ENCODE data around the gene YLPM1. TPM values are rescaled to one million over a fixed set of nuclear protein-coding genes. Genes with fewer than 3 reads are reported as not detected.

YLPM1 gene
- total RNA-seq, 1 donor from 2014 or later: 33.5 TPM

DNA sequence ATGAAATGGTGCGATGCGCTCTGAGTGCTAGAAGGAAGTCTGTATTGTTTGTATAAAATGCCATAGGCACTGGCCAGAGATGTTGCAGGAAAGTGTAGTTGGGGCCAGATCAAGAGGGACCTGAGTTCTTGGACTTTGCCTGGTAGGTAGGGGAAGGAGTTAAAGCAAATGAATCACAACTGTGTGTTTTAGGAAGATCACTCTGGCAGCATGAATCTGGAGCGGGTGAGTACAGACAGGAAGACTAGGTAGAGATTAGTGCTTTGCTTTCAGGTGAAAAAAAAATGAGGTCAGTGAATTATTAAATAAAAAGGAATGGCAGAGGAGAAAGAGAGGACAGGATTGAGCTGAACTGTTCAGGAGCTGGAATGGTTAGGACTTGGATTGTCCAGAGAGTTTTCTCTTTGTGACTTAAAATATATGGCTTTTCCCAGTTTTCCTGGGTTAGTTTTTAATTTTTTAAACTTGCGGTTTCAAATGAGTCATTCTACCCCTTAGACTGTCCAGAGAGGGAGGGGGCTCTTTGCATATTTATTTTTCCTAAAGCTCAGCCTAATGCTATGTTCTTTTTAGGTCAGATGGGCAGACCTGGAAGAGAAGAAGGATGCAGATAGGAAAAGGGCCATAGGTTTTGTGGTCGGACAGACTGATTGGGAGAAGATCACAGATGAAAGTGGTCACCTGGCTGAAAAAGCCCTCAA lies 71.7 kb downstream of the YLPM1 start:
- DNase-seq (ENCODE audit: low read depth): peak; percentile 16
- Histone ChIP-seq H3K27me3 (ENCODE audit: control insufficient read depth, insufficient read depth, low read length) (no peaks in the 10 kb centered on the region), H3K4me3 (ENCODE audit: low read depth, low read length) (no peak overlapping the region), H3K36me3 (ENCODE audit: control insufficient read depth, insufficient read depth, low read length) (no peaks in the 10 kb centered on the region)
- TF ChIP-seq, protein P1, sequence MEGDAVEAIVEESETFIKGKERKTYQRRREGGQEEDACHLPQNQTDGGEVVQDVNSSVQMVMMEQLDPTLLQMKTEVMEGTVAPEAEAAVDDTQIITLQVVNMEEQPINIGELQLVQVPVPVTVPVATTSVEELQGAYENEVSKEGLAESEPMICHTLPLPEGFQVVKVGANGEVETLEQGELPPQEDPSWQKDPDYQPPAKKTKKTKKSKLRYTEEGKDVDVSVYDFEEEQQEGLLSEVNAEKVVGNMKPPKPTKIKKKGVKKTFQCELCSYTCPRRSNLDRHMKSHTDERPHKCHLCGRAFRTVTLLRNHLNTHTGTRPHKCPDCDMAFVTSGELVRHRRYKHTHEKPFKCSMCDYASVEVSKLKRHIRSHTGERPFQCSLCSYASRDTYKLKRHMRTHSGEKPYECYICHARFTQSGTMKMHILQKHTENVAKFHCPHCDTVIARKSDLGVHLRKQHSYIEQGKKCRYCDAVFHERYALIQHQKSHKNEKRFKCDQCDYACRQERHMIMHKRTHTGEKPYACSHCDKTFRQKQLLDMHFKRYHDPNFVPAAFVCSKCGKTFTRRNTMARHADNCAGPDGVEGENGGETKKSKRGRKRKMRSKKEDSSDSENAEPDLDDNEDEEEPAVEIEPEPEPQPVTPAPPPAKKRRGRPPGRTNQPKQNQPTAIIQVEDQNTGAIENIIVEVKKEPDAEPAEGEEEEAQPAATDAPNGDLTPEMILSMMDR (IDR thresholded peaks at IDR 0.05; ENCODE audit: insufficient read depth, low read length, poor library complexity, severe bottlenecking): no peak

DNA sequence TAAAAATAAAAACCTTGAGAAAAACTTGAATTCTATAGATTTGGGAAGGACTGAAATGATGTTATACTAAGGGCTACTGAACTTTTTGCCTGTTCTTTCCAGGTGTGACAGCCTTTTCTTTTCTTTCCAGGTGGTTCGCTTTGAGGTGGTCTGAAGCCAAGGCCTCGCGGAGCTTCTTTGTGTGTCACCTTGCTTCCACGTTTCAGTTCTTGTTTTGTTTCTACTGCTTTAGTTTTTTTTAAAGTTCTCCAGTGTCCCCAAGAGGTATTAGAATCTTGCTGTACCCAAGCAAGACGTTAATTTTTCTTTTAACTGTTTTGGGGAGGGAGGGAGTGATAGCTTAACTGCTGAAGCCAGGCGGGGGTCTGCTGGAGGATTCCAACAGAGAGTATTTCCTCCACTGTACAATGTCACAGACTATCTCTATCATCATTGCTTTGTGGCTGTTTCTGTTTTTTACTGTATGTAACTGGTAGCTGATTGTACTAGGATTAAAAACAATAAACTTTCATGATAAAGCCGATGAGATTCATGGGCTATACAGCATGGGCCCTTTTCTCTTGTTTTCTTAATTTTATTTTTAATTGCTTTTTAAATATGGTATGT lies 72.6 kb downstream of the YLPM1 start:
- no peaks in the 10 kb centered on the region for H3K36me3 ChIP-seq (ENCODE audit: control insufficient read depth, insufficient read depth, low read length)

DNA sequence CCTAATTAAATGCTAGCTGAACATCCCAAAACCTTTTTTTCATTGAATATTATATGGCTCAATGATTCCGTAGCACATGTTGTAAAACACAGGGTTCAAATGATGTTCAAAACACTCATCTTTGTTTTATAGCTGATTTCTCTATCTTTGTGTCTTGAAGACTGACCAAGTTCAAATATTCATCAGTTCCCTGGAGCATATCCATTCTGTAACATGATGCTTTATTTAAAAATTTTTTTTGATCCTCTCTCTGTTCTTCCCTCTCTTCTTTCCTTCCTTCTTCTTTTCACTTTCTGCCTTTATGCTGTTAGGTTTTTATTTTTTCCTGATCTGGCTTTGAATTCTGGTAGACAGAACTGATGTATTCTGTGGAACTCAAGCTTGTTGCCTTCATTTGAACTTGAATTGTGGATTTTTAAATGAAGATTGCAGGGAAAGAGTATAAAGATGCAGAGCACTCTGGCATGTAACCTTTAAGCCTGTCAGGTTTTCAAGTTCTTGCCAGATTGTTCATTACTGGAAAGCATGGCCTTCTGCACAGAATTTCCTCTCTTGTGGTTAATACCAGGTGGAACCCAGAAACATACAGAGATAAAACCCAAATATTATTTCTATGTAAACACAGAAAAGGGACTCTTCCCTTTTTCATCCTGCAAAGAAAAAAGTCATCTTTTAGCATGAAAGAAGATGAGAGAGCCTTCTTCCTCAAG lies 73.3 kb downstream of the YLPM1 start:
- H3K36me3 ChIP-seq (ENCODE audit: control insufficient read depth, insufficient read depth, low read length): no peaks in the 10 kb centered on the region
- H3K27me3 ChIP-seq (ENCODE audit: control insufficient read depth, insufficient read depth, low read length): no peaks in the 10 kb centered on the region
- TF ChIP-seq, protein P1 (IDR thresholded peaks at IDR 0.05; ENCODE audit: insufficient read depth, low read length, poor library complexity, severe bottlenecking): no peak
- DNase-seq (ENCODE audit: low read depth): no peak
- no peak overlapping the region for H3K4me3 ChIP-seq (ENCODE audit: low read depth, low read length)

More for the DNA sequence above, 72.6 kb downstream of the YLPM1 start:
- Histone ChIP-seq H3K27me3 (ENCODE audit: control insufficient read depth, insufficient read depth, low read length) (no peaks in the 10 kb centered on the region), H3K4me3 (ENCODE audit: low read depth, low read length) (no peak overlapping the region)
- no peak for DNase-seq (ENCODE audit: low read depth)
- TF ChIP-seq, protein P1 (IDR thresholded peaks at IDR 0.05; ENCODE audit: insufficient read depth, low read length, poor library complexity, severe bottlenecking): no peak

DNA sequence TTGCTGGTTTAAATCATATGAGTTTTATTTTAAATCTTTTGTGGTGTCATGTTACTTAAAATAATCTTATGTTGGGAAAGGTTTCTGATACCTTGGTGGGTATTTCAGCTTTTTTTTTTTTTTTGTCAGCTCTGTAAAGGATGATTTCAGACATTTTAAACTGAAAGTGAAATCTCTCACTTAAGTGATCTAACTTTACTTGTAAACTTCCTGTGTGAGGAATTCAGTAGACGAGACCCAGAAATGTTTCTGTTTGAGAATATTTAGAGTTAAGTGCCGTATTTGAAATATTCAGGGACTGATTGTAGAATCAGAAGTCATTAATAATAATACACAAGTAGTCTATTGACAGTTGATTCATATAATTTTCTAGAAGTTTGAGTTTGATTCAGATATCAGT lies 75.0 kb downstream of the YLPM1 start:
- Histone ChIP-seq H3K27me3 (ENCODE audit: control insufficient read depth, insufficient read depth, low read length) (no peaks in the 10 kb centered on the region), H3K36me3 (ENCODE audit: control insufficient read depth, insufficient read depth, low read length) (no peaks in the 10 kb centered on the region), H3K4me3 (ENCODE audit: low read depth, low read length) (no peak overlapping the region)
- TF ChIP-seq, protein P1 (IDR thresholded peaks at IDR 0.05; ENCODE audit: insufficient read depth, low read length, poor library complexity, severe bottlenecking): no peak
- DNase-seq (ENCODE audit: low read depth): no peak

DNA sequence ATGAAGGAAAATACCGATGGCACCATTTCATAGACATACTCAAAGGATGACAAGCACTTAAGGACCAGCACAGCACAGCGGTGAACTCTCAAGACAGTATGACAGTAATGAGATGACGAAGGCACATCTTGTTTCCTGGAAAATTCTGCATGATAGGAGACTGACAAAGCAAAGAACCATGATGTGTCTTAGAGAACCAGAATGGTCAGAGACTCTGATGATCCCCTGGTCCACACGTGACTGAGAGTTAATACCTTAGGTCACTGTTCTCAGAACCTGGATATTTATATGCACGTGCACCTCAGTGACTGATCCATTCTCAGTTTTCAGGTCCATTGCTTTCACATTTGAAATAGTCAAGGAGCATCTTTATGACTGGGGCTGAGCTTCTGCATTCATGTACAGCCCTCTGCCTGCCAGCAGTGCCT lies 77.5 kb downstream of the YLPM1 start:
- Histone ChIP-seq H3K4me3 (ENCODE audit: low read depth, low read length) (no peak overlapping the region), H3K27me3 (ENCODE audit: control insufficient read depth, insufficient read depth, low read length) (no peaks in the 10 kb centered on the region), H3K36me3 (ENCODE audit: control insufficient read depth, insufficient read depth, low read length) (no peaks in the 10 kb centered on the region)
- no peak for DNase-seq (ENCODE audit: low read depth)
- TF ChIP-seq, protein P1 (IDR thresholded peaks at IDR 0.05; ENCODE audit: insufficient read depth, low read length, poor library complexity, severe bottlenecking): no peak
